Measurements from ENCODE around the gene COL11A2.
A peak's percentile ranks its signal among the peaks of the same experiment; 100 is the strongest.

The COL11A2 gene

GRCh38 chr6:33206027-33206863, 14.0 kb upstream of the COL11A2 start:
- DNase-seq, result no peak

GRCh38 chr6:33205191-33206026, 13.1 kb upstream of the COL11A2 start:
- no peak for DNase-seq

DNA sequence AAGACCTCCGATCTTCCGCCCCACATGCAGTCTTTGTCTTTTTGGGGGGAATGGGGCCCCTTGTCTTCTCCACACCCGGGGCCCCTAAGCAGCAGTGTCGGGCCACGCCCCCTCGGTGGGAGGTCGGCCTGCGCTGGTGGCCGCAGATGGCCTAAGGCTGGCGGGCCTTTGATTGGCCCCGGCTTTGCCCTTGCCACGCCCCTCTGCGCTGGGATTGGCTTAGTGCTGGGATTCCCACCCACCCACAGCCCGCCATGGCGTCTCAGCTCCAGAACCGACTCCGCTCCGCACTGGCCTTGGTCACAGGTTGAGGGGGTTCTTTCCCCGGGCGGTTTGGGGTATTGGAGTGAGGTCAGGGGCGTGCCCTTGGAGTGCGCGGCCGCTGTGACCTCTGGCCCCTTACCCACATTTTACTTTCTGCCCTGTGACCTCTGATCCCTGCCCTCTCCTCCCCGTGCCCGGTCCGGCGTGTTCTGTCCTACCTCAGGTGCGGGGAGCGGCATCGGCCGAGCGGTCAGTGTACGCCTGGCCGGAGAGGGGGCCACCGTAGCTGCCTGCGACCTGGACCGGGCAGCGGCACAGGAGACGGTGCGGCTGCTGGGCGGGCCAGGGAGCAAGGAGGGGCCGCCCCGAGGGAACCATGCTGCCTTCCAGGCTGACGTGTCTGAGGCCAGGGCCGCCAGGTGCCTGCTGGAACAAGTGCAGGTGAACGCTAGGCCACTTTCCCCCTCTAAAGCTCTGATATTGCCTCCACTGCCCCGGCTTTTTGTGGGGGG, 12.3 kb upstream of the COL11A2 start, which contains the start of gene HSD17B8:
Gene HSD17B8 (plus strand): TSS at position 241 of the 776 bp plus-strand sequence. CDS start 14 bp downstream, at position 255.
- DNase-seq, result peak; percentile 88 to 92

- DNase-seq, result no peak
These were observed 11.8 kb upstream of the COL11A2 start for GRCh38 chr6:33204165-33204414.

DNA sequence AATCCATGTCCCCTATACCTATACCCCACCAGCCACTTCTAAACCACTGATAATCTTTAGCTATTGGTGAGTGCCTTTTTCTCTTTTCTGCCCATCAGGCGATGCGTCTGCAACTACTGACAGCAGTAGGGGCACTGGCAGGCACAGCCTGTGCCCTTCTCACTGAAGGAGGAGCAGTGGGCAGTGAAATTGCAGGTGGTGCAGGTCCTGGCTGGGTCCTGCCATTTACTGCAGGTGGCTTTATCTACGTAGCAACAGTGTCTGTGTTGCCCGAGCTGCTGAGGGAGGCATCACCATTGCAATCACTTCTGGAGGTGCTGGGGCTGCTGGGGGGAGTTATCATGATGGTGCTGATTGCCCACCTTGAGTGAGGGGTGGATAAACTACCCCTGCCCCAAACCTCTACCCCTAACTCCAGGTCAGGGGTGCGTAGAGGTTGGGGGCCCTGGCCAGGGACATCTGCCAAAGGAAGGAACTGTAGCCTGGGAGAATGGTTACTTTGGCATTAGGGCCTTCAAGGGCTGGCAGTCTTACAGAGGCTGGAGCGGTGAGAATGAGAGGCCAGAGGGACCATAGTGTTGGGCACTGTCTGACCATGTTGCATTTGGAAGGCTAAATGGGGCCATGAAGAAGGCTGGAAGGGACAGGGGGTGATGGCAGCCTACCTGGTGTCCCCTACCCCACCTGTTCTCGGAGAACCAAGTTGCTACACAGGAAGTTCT, 11.3 kb upstream of the COL11A2 start:
- no peak for DNase-seq

DNA sequence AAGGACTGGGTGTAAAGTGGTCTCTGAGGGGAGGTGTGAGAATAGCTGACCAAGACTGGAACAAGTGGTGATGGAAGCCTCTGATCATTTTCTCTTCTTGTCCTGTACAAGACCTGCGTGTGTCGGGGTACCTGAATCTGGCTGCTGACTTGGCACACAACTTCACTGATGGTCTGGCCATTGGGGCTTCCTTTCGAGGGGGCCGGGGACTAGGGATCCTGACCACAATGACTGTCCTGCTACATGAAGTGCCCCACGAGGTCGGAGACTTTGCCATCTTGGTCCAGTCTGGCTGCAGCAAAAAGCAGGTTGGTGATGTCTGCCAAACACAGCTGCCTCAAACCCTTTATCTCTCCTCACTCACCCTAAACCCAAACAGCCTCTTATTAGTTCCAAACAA, 10.5 kb upstream of the COL11A2 start:
- no peak for DNase-seq

DNA sequence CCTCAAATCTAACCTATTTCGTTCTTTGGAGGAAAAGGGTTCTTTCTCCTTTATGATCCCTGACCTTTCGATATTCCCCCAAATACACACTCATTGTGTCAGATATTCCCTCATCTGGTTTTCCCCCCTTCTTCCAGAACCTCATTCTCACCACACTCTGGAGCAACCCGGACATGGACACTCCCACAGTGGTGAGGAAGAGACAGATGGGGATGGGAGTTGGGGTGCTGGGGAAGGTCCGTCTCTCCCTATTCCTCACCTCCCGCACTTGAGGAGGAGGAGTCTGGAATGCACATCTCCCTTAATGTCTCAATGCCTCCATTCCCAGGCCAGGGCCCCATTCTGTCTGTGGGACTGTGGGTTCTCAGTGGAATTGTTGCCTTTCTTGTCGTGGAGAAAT, 9.7 kb upstream of the COL11A2 start:
- no peak for DNase-seq

- no peak for DNase-seq
These were observed 8.9 kb upstream of the COL11A2 start for GRCh38 chr6:33201147-33201545.

DNA sequence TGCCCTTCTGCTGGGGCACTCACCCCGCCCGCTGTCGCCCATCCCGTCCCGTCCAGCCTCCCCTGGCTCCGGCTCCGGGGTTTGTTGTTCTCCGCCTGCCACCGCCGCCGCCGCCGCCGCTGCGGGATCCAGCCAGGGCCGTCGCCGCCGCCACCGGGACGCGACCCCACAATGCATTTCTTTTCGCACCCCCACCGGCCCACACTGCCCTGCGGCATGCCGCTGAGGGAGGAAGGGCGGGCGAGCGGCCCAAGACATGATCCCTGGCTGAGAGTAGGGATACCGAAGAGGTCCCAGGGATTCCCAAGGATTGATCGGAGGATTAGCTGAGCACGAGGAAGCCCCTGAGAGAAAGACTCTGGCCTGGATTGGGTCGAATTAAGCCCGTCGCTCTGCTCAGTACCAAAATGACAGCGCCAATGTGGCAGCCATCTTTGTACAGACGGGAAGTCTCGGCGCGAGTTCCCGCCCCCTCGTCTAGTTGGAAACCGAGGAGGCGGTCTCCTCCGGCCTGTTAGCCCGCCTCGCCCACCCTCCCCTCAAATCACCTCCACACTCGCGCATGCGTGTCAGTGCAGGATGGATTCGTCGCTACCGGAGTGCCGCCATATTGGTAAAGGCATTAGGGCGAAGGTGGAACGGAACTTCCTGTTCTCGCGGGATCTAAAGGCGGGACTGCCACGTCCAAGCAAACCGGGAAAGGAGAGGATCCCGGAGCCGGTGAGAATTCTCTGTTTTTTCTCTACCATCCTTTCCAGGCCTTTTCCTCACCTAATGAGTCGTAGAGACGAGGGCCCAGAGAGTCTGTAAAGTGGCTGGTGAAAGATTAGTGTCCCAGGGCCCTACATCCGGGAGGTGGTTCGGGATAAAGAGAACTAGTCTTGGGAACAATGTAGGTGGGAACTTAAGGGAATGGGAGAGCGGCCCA, 8.2 kb upstream of the COL11A2 start, which contains the start of the genes RXRB and SLC39A7:
Gene RXRB (minus strand): TSS at position 447 of the 928 bp plus-strand sequence. CDS start 189 bp downstream, at position 258.
Gene SLC39A7 (plus strand): TSS at position 649 of the 928 bp plus-strand sequence. CDS start 379 bp downstream, outside the sequence.
- DNase-seq, result peak; percentile 97 to 98

GRCh38 chr6:33199687-33200218, 7.5 kb upstream of the COL11A2 start:
- DNase-seq, result peak; percentile 69 to 84

DNA sequence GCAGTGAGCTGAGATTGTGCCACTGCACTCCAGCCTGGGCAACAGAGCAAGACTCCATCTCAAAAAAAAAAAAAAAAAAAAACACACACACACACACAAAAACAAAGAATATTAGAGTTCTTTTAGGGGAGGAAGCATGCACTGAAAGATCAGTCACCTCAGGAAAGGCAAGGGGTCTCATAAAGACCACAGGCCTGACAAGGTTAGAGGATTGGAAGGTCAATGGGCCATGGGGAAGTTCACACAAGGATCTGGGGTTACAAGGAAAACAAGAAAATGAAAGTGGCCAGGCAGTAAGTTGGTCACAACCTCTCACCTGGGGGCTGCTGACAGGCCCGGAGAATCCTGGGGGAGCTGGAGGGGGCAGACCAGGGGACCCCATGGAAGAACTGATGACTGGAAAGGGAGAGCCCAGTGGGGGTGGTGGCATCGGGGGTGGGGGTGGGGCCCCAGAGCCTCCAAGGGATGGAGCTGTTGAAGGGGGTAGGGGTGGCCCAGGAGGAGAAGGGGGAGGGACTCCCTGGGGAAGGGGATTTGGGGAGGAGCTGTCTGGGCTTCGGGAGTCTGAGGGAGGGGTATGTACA, 6.7 kb upstream of the COL11A2 start:
- no peak for DNase-seq

DNA sequence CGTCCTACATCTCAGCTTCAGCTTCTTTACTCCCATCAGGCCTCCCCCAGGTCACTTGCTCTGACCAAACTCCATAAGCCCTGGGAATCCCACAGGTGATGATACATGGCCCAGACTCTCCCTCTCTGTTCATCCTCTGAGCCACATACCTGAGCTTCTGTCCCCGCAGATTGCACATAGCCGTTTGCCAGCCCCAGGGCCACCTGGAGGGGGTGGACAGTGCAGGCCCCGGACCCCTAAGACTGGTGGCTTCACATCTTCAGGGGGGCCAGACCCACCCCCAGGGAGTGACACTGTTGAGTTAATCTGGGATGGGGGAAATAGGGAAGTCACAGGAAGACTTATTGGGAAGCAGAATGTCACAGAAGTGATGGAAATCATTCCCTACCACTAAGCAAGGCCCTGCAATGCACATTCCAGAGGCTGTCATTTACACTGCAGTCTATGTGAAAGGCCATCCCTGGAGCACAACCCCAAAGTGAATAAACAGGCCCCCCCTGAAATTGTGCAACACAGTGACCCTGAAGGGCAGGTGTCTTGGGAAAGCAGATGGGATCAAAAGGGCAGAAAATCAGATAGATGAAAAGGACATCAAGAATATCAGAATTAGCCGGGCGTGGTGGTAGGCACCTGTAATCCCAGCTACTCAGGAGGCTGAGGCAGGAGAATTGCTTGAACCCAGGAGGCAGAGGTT, 6.0 kb upstream of the COL11A2 start:
- no peak for DNase-seq

GRCh38 chr6:33197431-33198048, 5.3 kb upstream of the COL11A2 start:
- DNase-seq, result peak; percentile 45 to 55

DNA sequence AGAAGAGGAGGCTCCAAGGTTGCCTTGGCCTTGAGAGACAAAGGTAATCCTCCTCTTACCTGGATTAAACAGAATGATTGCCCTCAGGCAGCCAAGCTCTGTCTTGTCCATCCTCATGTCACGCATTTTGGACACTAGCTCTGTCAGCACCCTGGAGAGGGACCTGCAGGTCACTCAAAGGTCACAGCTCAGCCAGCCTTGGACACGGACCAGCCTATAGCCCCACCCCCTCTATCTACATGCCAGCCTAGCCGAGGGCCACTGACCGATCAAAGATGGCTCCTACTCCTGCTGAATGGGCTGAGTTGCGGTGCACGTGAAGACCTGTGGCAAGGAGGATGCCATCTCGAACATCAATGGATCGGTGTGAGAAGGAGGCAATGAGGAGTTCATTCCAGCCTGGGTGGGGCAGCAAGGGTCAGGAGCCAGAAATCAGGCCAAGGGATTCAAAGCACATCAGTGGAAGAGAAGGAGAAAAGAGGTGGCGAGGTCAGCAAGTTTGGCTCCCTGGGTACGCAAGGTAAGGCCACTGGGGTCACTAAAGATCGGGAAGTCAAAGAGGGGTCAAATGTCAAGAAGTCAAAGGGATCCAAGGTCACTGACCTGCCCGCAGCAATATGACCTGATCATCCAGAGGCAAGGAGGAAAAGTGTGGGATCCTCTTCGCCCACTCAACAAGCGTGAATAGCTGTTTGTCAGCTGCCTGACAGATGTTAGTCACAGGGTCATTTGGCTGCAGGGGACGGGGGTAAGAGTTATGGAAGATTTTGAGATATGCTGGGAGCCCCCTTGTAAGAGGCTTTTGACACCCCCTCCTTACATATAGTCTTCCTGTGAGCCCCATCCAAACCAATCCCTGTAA, 3.3 kb upstream of the COL11A2 start:
- DNase-seq, result no peak

DNA sequence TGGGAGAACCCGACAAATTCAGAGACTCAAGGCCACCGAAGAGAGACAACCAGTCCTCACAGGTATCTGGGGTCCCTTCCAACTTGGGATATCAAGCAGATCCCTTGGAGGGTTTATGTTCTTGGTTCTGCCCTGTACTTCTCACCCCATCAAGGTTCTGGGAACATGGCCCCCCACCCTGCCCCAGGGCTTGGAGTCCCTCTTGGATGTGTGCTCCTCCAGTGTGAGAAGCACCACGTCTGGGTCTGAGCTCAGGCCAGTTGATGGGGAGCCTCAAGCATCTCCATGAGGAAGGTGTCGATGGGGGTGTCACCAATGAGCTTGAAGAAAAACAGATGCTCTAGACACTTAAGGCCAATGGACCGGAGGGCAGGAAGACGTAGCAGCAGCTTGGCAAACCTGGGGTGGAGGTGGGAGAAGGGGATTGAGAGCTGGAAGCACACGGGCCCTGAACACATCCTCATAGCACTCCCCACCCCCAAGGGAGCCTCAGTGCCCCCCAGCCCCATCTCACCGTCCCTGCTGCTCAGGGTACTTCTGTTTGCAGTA, 2.2 kb upstream of the COL11A2 start:
- DNase-seq, result no peak

DNA sequence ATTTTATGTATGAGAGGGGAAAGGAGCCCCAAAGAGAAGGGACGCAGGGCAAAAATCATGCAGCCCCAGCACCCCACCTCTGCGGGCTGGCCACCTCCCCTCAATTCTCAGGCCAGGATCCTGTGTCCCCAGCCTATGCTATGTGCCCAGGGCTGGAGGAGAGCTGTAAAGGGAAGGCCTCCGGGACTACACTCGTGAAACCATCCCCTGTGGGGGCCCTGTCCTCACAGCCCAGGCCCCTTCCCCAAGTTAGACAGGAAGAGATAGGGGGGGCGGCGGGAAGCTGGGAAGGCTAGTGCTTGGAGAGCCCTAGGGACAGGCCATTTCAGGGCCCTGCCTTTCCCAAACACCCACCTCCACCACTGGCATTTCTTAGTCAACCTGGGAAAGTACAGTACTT, 1.4 kb upstream of the COL11A2 start:
- no peak for DNase-seq

GRCh38 chr6:33192671-33193602, 670 bp upstream of the COL11A2 start:
- DNase-seq, result no peak
